ENCODE measurements around the gene CFAP206. TPM values are rescaled to one million over a fixed set of nuclear protein-coding genes. Genes with fewer than 3 reads are reported as not detected.

Gene CFAP206
- total RNA-seq, 3 donors from 2014 or later: 0.64 to 2.0 (median 0.66) TPM

DNA sequence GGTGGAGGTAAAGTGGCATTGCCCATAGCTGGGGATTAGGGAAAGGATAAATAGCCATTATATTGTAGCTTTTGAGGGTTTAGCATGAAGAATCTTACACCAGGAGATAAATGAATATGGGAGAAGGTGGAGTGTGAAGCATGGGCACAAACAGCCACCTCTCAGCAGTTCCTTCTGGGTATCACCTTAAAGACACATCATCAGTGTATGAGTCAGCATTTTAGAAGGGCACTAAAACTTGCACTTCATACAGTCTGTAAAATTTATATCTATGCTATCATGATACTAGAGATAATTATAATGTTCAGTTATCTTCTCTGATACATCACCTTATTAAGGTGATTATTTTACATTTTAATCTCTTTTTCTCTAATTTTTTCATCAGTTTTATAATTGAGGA, 90.3 kb downstream of the CFAP206 start:
- H3K36me3 ChIP-seq: no peaks in the 10 kb centered on the region
- H3K27ac ChIP-seq: no peak overlapping the region
- intact Hi-C loops (cut with DNase I; ENCODE audit: low total_unique reads): no loop called here
- no peak for DNase-seq (ENCODE audit: low spot score in 2 of 2)
- H3K4me3 ChIP-seq: no peak overlapping the region
- H3K4me1 ChIP-seq: no peaks in the 10 kb centered on the region
- no peaks in the 10 kb centered on the region for H3K27me3 ChIP-seq
- TF ChIP-seq POLR2A (IDR thresholded peaks at IDR 0.05): no peak
- no peaks in the 10 kb centered on the region for H3K9me3 ChIP-seq

DNA sequence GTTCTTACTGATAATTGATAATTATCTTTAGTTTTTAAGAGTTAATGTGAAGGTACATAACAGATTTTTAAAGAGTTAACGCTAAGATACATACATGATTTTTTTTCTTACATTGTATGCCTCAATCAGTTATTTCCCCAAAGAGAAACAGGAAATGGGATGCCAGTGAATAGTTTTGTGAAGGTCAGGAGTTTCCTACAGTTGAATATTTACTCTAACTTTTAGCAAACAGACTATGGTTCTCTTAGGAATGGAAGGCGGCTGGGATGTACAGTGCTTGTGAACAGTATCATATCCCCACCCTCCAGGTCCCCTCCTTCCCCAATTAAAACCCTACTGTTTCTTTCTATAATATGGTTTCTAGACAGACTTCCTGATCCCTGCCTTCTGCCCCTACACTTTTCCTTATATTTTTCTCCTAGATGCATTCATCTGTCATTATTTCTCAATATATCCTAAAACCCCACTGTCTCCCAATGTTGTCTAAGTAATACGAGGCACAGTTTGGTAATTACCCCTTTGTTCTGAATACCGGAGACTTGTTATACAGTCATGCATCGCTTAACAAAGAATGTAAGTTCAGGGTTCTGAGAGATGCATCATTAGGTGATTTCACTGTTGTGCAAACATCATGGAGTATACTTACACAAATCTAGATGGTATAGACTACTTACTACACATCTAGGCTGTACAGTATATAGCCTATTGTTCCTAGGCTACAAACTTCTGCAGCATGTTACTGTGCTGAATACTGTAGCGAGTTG, 94.2 kb downstream of the CFAP206 start:
- no peaks in the 10 kb centered on the region for H3K9me3 ChIP-seq
- no peak overlapping the region for H3K27ac ChIP-seq
- H3K4me3 ChIP-seq: no peak overlapping the region
- H3K36me3 ChIP-seq: no peaks in the 10 kb centered on the region
- no peak for DNase-seq (ENCODE audit: low spot score in 2 of 2)
- intact Hi-C loops (cut with DNase I; ENCODE audit: low total_unique reads): no loop called here
- H3K4me1 ChIP-seq: no peaks in the 10 kb centered on the region
- TF ChIP-seq, protein P1, sequence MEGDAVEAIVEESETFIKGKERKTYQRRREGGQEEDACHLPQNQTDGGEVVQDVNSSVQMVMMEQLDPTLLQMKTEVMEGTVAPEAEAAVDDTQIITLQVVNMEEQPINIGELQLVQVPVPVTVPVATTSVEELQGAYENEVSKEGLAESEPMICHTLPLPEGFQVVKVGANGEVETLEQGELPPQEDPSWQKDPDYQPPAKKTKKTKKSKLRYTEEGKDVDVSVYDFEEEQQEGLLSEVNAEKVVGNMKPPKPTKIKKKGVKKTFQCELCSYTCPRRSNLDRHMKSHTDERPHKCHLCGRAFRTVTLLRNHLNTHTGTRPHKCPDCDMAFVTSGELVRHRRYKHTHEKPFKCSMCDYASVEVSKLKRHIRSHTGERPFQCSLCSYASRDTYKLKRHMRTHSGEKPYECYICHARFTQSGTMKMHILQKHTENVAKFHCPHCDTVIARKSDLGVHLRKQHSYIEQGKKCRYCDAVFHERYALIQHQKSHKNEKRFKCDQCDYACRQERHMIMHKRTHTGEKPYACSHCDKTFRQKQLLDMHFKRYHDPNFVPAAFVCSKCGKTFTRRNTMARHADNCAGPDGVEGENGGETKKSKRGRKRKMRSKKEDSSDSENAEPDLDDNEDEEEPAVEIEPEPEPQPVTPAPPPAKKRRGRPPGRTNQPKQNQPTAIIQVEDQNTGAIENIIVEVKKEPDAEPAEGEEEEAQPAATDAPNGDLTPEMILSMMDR (IDR thresholded peaks at IDR 0.05): no peak
- no peak for TF ChIP-seq POLR2AphosphoS5 (IDR thresholded peaks at IDR 0.05)
- TF ChIP-seq POLR2A (IDR thresholded peaks at IDR 0.05): no peak
- no peaks in the 10 kb centered on the region for H3K27me3 ChIP-seq

DNA sequence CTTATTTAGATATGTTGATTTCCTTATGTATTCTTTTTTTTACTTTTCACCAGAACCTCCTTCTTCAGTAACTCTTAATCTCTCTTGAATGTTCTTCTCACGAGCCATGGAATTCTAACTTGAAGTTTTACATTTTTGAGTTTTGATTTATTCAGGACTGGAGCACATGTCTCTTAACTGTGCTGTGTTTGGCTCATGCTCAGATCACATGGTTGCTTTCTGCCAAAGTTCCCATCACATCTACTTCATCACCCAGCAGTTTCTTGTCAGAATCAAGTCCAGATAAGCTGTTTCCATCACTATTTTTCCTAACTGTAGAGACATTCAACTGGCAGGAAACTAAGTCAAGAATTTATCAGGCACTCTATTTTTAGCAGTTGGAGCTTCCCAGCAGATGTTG, 96.7 kb downstream of the CFAP206 start:
- Histone ChIP-seq H3K9me3 (no peaks in the 10 kb centered on the region), H3K27me3 (no peaks in the 10 kb centered on the region), H3K36me3 (peaks cover 6% of the 10 kb centered on the region), H3K27ac (no peak overlapping the region), H3K4me3 (no peak overlapping the region), H3K4me1 (no peaks in the 10 kb centered on the region)
- no peak for DNase-seq (ENCODE audit: low spot score in 2 of 2)
- TF ChIP-seq, protein P1 (IDR thresholded peaks at IDR 0.05): no peak
- no peak for TF ChIP-seq POLR2AphosphoS5 (IDR thresholded peaks at IDR 0.05)
- no peak for TF ChIP-seq POLR2A (IDR thresholded peaks at IDR 0.05)
- intact Hi-C loops (cut with DNase I; ENCODE audit: low total_unique reads): no loop called here

Other genes starting within 250 kb of the CFAP206 start
- 10 to 100 TPM in 2 of 3 donors, 1 to 10 TPM in 1; 9.6 to 17.9 (median 13.4) TPM for gene SMIM8, start 85.4 kb upstream of the CFAP206 start, total RNA-seq
- not detected for gene GJB7, start 78.7 kb upstream of the CFAP206 start, total RNA-seq
- 1 to 10 TPM; 3.5 to 6.2 (median 4.7) TPM for gene C6orf163, start 63.2 kb upstream of the CFAP206 start, total RNA-seq
- gene SLC35A1, start 65.0 kb downstream of the CFAP206 start, total RNA-seq: 10 to 100 TPM; 20.3 to 46.7 (median 22.9) TPM
- gene RARS2, start 182.0 kb downstream of the CFAP206 start, total RNA-seq: 10 to 100 TPM; 29.3 to 33.1 (median 30.5) TPM
- 10 to 100 TPM; 22.6 to 32.6 (median 26.6) TPM for gene ORC3, start 182.2 kb downstream of the CFAP206 start, total RNA-seq